PC-9 (cell line): ENCODE data around the gene GALNT7. TPM values are rescaled to one million over a fixed set of nuclear protein-coding genes. Genes with fewer than 3 reads are reported as not detected.

Source experiments
- BruUV-seq: library from RNA; stranded (reverse); fragments of 400-500 nt; replicated peaks from 2 replicates; lab custom pipeline; 2021; lab: Mats Ljungman, UMichigan
- CTCF ChIA-PET: fragments of 300-600 bp; sonication (Branson Sonifier 250); formaldehyde crosslinking; loops from one replicate; lab custom pipeline; 2022; ENCODE audit warnings: antibody characterized with exemption; lab: Charles Lee
- POLR2A ChIA-PET: fragments of 300-600 bp; sonication (Branson Sonifier 250); formaldehyde crosslinking; loops from one replicate; lab custom pipeline; 2022; ENCODE audit warnings: antibody characterized with exemption; ENCODE audit not compliant: unreplicated experiment; lab: Charles Lee
- DNase-seq, 2 experiments: peaks; one replicate each; pipeline versions ENCODE4 v3.0.0 to v3.0.0-alpha.2; 2015 to 2022; ENCODE audit warnings: mixed read lengths in 1 of 2
- H2AFZ ChIP-seq: fragments of 200-600 bp; sonication (generic); 2 replicates; pipeline ENCODE4 v1.8.1; 2017; ENCODE audit warnings: antibody characterized with exemption
- H3F3A ChIP-seq: fragments of 200-600 bp; sonication (generic); 2 replicates; pipeline ENCODE4 v1.8.1; 2017; ENCODE audit warnings: antibody characterized with exemption, mild to moderate bottlenecking, low read depth; ENCODE audit not compliant: insufficient read depth
- H3K27ac ChIP-seq: fragments of 200-600 bp; sonication (generic); 2 replicates; pipeline ENCODE4 v1.6.1; 2016; ENCODE audit warnings: mixed run types
- H3K27me3 ChIP-seq: fragments of 200-600 bp; sonication (generic); 2 replicates; pipeline ENCODE4 v1.6.1; 2016; ENCODE audit warnings: low read depth, mixed run types; ENCODE audit not compliant: insufficient read depth
- H3K36me3 ChIP-seq: fragments of 200-600 bp; sonication (generic); 2 replicates; pipeline ENCODE4 v1.6.1; 2016; ENCODE audit warnings: low read depth, mixed run types
- H3K4me1 ChIP-seq: fragments of 200-600 bp; sonication (generic); replicated peaks from 2 replicates; pipeline ENCODE4 v1.6.1; 2016; ENCODE audit warnings: mixed run types; ENCODE audit not compliant: insufficient read depth
- H3K4me2 ChIP-seq: fragments of 200-600 bp; sonication (generic); 2 replicates; pipeline ENCODE4 v1.6.1; 2017; ENCODE audit warnings: mixed run types
- H3K4me3 ChIP-seq: fragments of 200-600 bp; sonication (generic); 2 replicates; pipeline ENCODE4 v1.6.1; 2016; ENCODE audit warnings: mixed run types
- H3K79me2 ChIP-seq: fragments of 200-600 bp; sonication (generic); 2 replicates; pipeline ENCODE4 v1.6.1; 2017; ENCODE audit warnings: low read depth, mixed run types
- H3K9me2 ChIP-seq: fragments of 200-600 bp; sonication (generic); 2 replicates; pipeline ENCODE4 v1.8.1; 2017; ENCODE audit warnings: mild to moderate bottlenecking; ENCODE audit not compliant: insufficient read depth
- H3K9me3 ChIP-seq: fragments of 200-600 bp; sonication (generic); 2 replicates; pipeline ENCODE4 v1.8.1; 2016; ENCODE audit warnings: low read depth; ENCODE audit not compliant: insufficient read depth
- H4K20me1 ChIP-seq: fragments of 200-600 bp; sonication (generic); 2 replicates; pipeline ENCODE4 v1.8.1; 2017; ENCODE audit not compliant: insufficient read depth
- CTCF ChIP-seq: fragments of 200-600 bp; sonication (generic); conservative IDR thresholded peaks from 2 replicates; pipeline ENCODE4 v1.6.1; 2017; ENCODE audit warnings: mixed run types, antibody characterized with exemption, mild to moderate bottlenecking, moderate library complexity
- EZH2 ChIP-seq: fragments of 200-600 bp; sonication (generic); IDR thresholded peaks from 2 replicates; pipeline ENCODE4 v1.8.0; 2017; ENCODE audit warnings: antibody characterized with exemption, low read depth
- intact Hi-C: fragments of 100-400 bp; cut with micrococcal nuclease; formaldehyde crosslinking; loops from one replicate; pipeline ENCODE4 v1.10.0; 2022; ENCODE audit not compliant: unreplicated experiment
- total RNA-seq: library from RNA; stranded (reverse); gene quantifications from 2 replicates; pipeline ENCODE4 v1.2.3, GENCODE V29; 2021

GALNT7 gene
- total RNA-seq, 1 experiment from 2014 or later, result 57.2 TPM

GRCh38 chr4:173370130-173370476 lies 201.5 kb downstream of the GALNT7 start:
- BruUV-seq, result no TSS peak
- Histone ChIP-seq H3K36me3 (no peaks in the 10 kb centered on the region), H3K27me3 (no peaks in the 10 kb centered on the region), H2AFZ (peak overlapping the region; percentile 97), H3F3A (0 out of 2 replicates have a peak, but pooled peaks cover 3% of the 10 kb centered on the region), H3K9me3 (no peaks in the 10 kb centered on the region), H4K20me1 (no peaks in the 10 kb centered on the region), H3K79me2 (0 out of 2 replicates have a peak, but pooled peaks cover 2% of the 10 kb centered on the region), H3K27ac (peak overlapping the region; percentile 59), H3K4me2 (peak overlapping the region; percentile 78), H3K4me3 (peak overlapping the region; percentile 82), H3K9me2 (no peaks in the 10 kb centered on the region), H3K4me1 (no peaks in the 10 kb centered on the region)
- ChIA-PET CTCF (interaction anchor here (0.7 kb wide), 3 partner anchors 9 to 647 kb away, joined by 5 to 7 read pairs (median 6); no protein-coding TSS in a partner anchor), POLR2A (interaction anchor here (1.3 kb wide), 1 partner anchor 35 kb away, joined by 7 read pairs; no protein-coding TSS in a partner anchor)
- no peak for DNase-seq
- no peak for TF ChIP-seq CTCF
- TF ChIP-seq EZH2, result no peak
- intact Hi-C loops, result loop anchor here (1.0 to 2.0 kb wide), 2 partner anchors 36 to 47 kb away; partner anchors contain the start of gene HMGB2

GRCh38 chr4:173370477-173371291 lies 202.1 kb downstream of the GALNT7 start, which contains the start of gene SAP30:
SAP30 (plus strand) TSS chr4:173370954; CDS start chr4:173371183, 229 bp downstream.
- H3K27me3 ChIP-seq, result no peaks in the 10 kb centered on the region
- H3K4me1 ChIP-seq, result no peaks in the 10 kb centered on the region
- POLR2A ChIA-PET, result interaction anchor here (0.7 kb wide), 1 partner anchor 322 kb away, joined by 33 read pairs; no protein-coding TSS in a partner anchor
- CTCF ChIA-PET, result interaction anchor here (0.7 kb wide), 3 partner anchors 10 to 647 kb away, joined by 5 to 7 read pairs (median 6); no protein-coding TSS in a partner anchor
- DNase-seq, result peak; percentile 82 to 93
- 0 out of 2 replicates have a peak, but pooled peaks cover 3% of the 10 kb centered on the region for H3F3A ChIP-seq
- intact Hi-C loops, result loop anchor here (1.0 to 2.0 kb wide), 3 partner anchors 36 to 202 kb away; partner anchors contain the start of genes GALNT7 and HMGB2
- H3K9me2 ChIP-seq, result no peaks in the 10 kb centered on the region
- no peaks in the 10 kb centered on the region for H3K36me3 ChIP-seq
- peak within 1 kb of the TSS; percentile 91 for H3K4me2 ChIP-seq
- no TSS peak for BruUV-seq
- H3K27ac ChIP-seq, result peak within 1 kb of the TSS; percentile 59
- H3K4me3 ChIP-seq, result peak within 1 kb of the TSS; percentile 82
- no peaks in the 10 kb centered on the region for H4K20me1 ChIP-seq
- H3K9me3 ChIP-seq, result no peaks in the 10 kb centered on the region
- peak within 1 kb of the TSS; percentile 99 for H2AFZ ChIP-seq
- H3K79me2 ChIP-seq, result 0 out of 2 replicates have a peak, but pooled peaks cover 2% of the 10 kb centered on the region
- TF ChIP-seq CTCF, result no peak
- no peak for TF ChIP-seq EZH2
